OCI-LY7 (cell line): ENCODE measurements around the gene CTU2. TPM values are rescaled to one million over a fixed set of nuclear protein-coding genes. Genes with fewer than 3 reads are reported as not detected.

ENCODE experiments used
- BruUV-seq: library from RNA; stranded (reverse); fragments of 400-500 nt; replicated peaks from 2 replicates; lab custom pipeline; 2021; lab: Mats Ljungman, UMichigan
- CTCF ChIA-PET: fragments of 300-600 bp; sonication (Branson Sonifier 250); formaldehyde crosslinking; loops from one replicate; lab custom pipeline; 2022; ENCODE audit warnings: antibody characterized with exemption; ENCODE audit not compliant: unreplicated experiment; lab: Charles Lee
- POLR2A ChIA-PET: fragments of 300-600 bp; sonication (Branson Sonifier 250); formaldehyde crosslinking; loops from one replicate; lab custom pipeline; 2022; ENCODE audit warnings: antibody characterized with exemption; lab: Charles Lee
- DNase-seq: peaks from one replicate; pipeline ENCODE4 v3.0.0-alpha.2; 2015; ENCODE audit warnings: low spot score
- H2AFZ ChIP-seq: fragments of 200-600 bp; sonication (generic), shearing (Covaris generic); 2 replicates; pipeline ENCODE4 v1.6.1; 2014; ENCODE audit warnings: mild to moderate bottlenecking, antibody characterized with exemption, low read length, moderate library complexity
- H3K27ac ChIP-seq: fragments of 200-600 bp; sonication (generic); 2 replicates; pipeline ENCODE4 v1.5.1; 2014; ENCODE audit warnings: mixed run types, low read depth, mild to moderate bottlenecking, moderate library complexity, low read length, inconsistent platforms; ENCODE audit not compliant: poor library complexity, severe bottlenecking
- H3K36me3 ChIP-seq: fragments of 200-600 bp; sonication (generic); 2 replicates; pipeline ENCODE4 v1.6.1; 2014; ENCODE audit warnings: mild to moderate bottlenecking, antibody characterized with exemption, low read length, moderate library complexity, mixed read lengths; ENCODE audit not compliant: insufficient read depth
- H3K4me1 ChIP-seq: fragments of 200-600 bp; sonication (generic); 2 replicates; pipeline ENCODE4 v1.5.1; 2014; ENCODE audit warnings: mild to moderate bottlenecking, low read length; ENCODE audit not compliant: insufficient read depth, poor library complexity, severe bottlenecking
- H3K4me2 ChIP-seq: fragments of 200-600 bp; sonication (generic); 2 replicates; pipeline ENCODE4 v1.6.1; 2014; ENCODE audit warnings: mild to moderate bottlenecking, low read length
- H3K4me3 ChIP-seq: fragments of 200-600 bp; sonication (generic); 2 replicates; pipeline ENCODE4 v1.5.1; 2014; ENCODE audit warnings: mild to moderate bottlenecking, low read depth, low read length; ENCODE audit not compliant: poor library complexity, severe bottlenecking
- H3K79me2 ChIP-seq: fragments of 200-600 bp; sonication (generic); 2 replicates; pipeline ENCODE4 v1.6.1; 2016; ENCODE audit warnings: low read depth, mild to moderate bottlenecking, low read length, moderate library complexity, mixed read lengths; ENCODE audit not compliant: insufficient read depth
- H3K9me2 ChIP-seq: fragments of 200-600 bp; sonication (generic); 2 replicates; pipeline ENCODE4 v1.6.1; 2016; ENCODE audit warnings: mild to moderate bottlenecking, low read length, mixed read lengths; ENCODE audit not compliant: insufficient read depth
- H3K9me3 ChIP-seq: fragments of 200-600 bp; sonication (generic); 2 replicates; pipeline ENCODE4 v1.6.1; 2014; ENCODE audit warnings: mild to moderate bottlenecking, mixed run types, low read length, mixed read lengths
- H4K20me1 ChIP-seq: fragments of 200-600 bp; sonication (generic); 2 replicates; pipeline ENCODE4 v1.6.1; 2014; ENCODE audit warnings: mild to moderate bottlenecking, antibody characterized with exemption, low read length, moderate library complexity, mixed read lengths; ENCODE audit not compliant: insufficient read depth
- CTCF ChIP-seq: fragments of 200-600 bp; sonication (generic); conservative IDR thresholded peaks from 2 replicates; pipeline ENCODE4 v1.5.1; 2014; ENCODE audit warnings: mild to moderate bottlenecking, antibody characterized with exemption, low read length, moderate library complexity, mixed read lengths
- EZH2phosphoT487 ChIP-seq: fragments of 200-600 bp; sonication (generic); IDR thresholded peaks from 2 replicates; pipeline ENCODE4 v1.6.1; 2018; ENCODE audit warnings: low read depth, borderline replicate concordance, mild to moderate bottlenecking, mixed run types, antibody characterized with exemption, low read length, moderate library complexity, mixed read lengths
- intact Hi-C: fragments of 100-400 bp; cut with micrococcal nuclease; formaldehyde crosslinking; loops from one replicate; pipeline ENCODE4 v1.10.0; 2022; ENCODE audit not compliant: unreplicated experiment
- total RNA-seq, 2 experiments: library from RNA; depleted of rRNA in 1 of 2; stranded (reverse); fragments of >200 nt in 1 of 2; shearing (Covaris generic) in 1 of 2; gene quantifications; 2 replicates each; pipeline ENCODE4 v1.2.3, GENCODE V29; 2014 to 2022

CTU2 gene
- total RNA-seq, 2 experiments from 2014 or later, result 21.9 to 24.4 TPM

GRCh38 chr16:88722784-88723506 is 16.6 kb downstream of the CTU2 start:
- Histone ChIP-seq H4K20me1 (no peaks in the 10 kb centered on the region), H3K9me3 (no peaks in the 10 kb centered on the region), H2AFZ (no peak overlapping the region), H3K4me3 (no peak overlapping the region), H3K9me2 (no peaks in the 10 kb centered on the region), H3K4me2 (no peak overlapping the region), H3K27ac (no peak overlapping the region), H3K79me2 (no peaks in the 10 kb centered on the region), H3K4me1 (no peaks in the 10 kb centered on the region), H3K36me3 (peaks cover 84% of the 10 kb centered on the region)
- ChIA-PET POLR2A (no interaction called here), CTCF (no interaction called here)
- TF ChIP-seq CTCF (no peak), EZH2phosphoT487 (no peak)
- intact Hi-C loops, result no loop called here
- no peak for DNase-seq
- no TSS peak for BruUV-seq

- no peak for DNase-seq
- intact Hi-C loops, result no loop called here
- POLR2A ChIA-PET, result no interaction called here
- Histone ChIP-seq H4K20me1 (no peaks in the 10 kb centered on the region), H3K4me1 (no peaks in the 10 kb centered on the region), H3K79me2 (no peaks in the 10 kb centered on the region), H3K9me2 (no peaks in the 10 kb centered on the region), H3K4me2 (no peak overlapping the region), H3K9me3 (no peaks in the 10 kb centered on the region), H3K36me3 (peaks cover 78% of the 10 kb centered on the region), H3K4me3 (no peak overlapping the region), H3K27ac (no peak overlapping the region), H2AFZ (no peak overlapping the region)
- TF ChIP-seq CTCF (no peak), EZH2phosphoT487 (no peak)
- BruUV-seq, result no TSS peak
- CTCF ChIA-PET, result no interaction called here
These were observed 17.2 kb downstream of the CTU2 start for GRCh38 chr16:88723507-88723887.

GRCh38 chr16:88723911-88724310 is 17.6 kb downstream of the CTU2 start:
- TF ChIP-seq EZH2phosphoT487 (no peak), CTCF (no peak)
- H3K9me3 ChIP-seq, result no peaks in the 10 kb centered on the region
- H3K27ac ChIP-seq, result no peak overlapping the region
- H3K36me3 ChIP-seq, result peaks cover 74% of the 10 kb centered on the region
- no peak overlapping the region for H3K4me2 ChIP-seq
- no peaks in the 10 kb centered on the region for H4K20me1 ChIP-seq
- no peaks in the 10 kb centered on the region for H3K4me1 ChIP-seq
- H3K79me2 ChIP-seq, result no peaks in the 10 kb centered on the region
- ChIA-PET POLR2A (no interaction called here), CTCF (no interaction called here)
- BruUV-seq, result no TSS peak
- H2AFZ ChIP-seq, result no peak overlapping the region
- no peak overlapping the region for H3K4me3 ChIP-seq
- no peak for DNase-seq
- H3K9me2 ChIP-seq, result no peaks in the 10 kb centered on the region
- intact Hi-C loops, result no loop called here
